Astrocyte (in vitro differentiated cells and primary cell): Measurements from ENCODE around the gene PTRH1. TPM values are rescaled to one million over a fixed set of nuclear protein-coding genes. Genes with fewer than 3 reads are reported as not detected.
A peak's percentile ranks its signal among the peaks of the same experiment; 100 is the strongest.

Source experiments
- DNase-seq: peaks from one replicate; pipeline ENCODE4 v3.0.0-alpha.2; 2010; ENCODE audit warnings: low read depth
- FAIRE-seq: peaks from 2 replicates; lab custom pipeline; 2011; peaks lifted over from hg19 to GRCh38; lab: Jason Lieb, UNC
- H2AFZ ChIP-seq: 2 replicates; pipeline ENCODE4 v1.6.0; 2012; ENCODE audit warnings: low read depth, low read length, inconsistent platforms
- H3K27ac ChIP-seq: 2 replicates; pipeline ENCODE4 v1.5.1; 2011; ENCODE audit warnings: low read depth, low read length, inconsistent platforms
- H3K27me3 ChIP-seq: 2 replicates; pipeline ENCODE4 v1.6.0; 2011; ENCODE audit warnings: low read length, inconsistent platforms; ENCODE audit not compliant: insufficient read depth
- H3K36me3 ChIP-seq: 2 replicates; pipeline ENCODE4 v1.5.1; 2011; ENCODE audit warnings: low read length, inconsistent platforms; ENCODE audit not compliant: insufficient read depth
- H3K4me1 ChIP-seq: 2 replicates; pipeline ENCODE4 v1.5.1; 2011; ENCODE audit warnings: low read length, inconsistent platforms; ENCODE audit not compliant: insufficient read depth
- H3K4me2 ChIP-seq: 2 replicates; pipeline ENCODE4 v1.6.0; 2012; ENCODE audit warnings: low read length, inconsistent platforms
- H3K4me3 ChIP-seq: 2 replicates; pipeline ENCODE4 v1.5.1; 2011; ENCODE audit warnings: low read depth, mild to moderate bottlenecking, low read length, inconsistent platforms; ENCODE audit not compliant: insufficient read depth
- H3K79me2 ChIP-seq: 2 replicates; pipeline ENCODE4 v1.6.0; 2012; ENCODE audit warnings: mild to moderate bottlenecking, low read length, inconsistent platforms; ENCODE audit not compliant: insufficient read depth
- H3K9ac ChIP-seq: 2 replicates; pipeline ENCODE4 v1.6.0; 2012; ENCODE audit warnings: mild to moderate bottlenecking, low read length, inconsistent platforms
- H3K9me3 ChIP-seq: 2 replicates; pipeline ENCODE4 v1.5.1; 2012; ENCODE audit warnings: low read depth, mild to moderate bottlenecking, low read length, inconsistent platforms; ENCODE audit not compliant: insufficient read depth
- H4K20me1 ChIP-seq: 2 replicates; pipeline ENCODE4 v1.6.0; 2012; ENCODE audit warnings: low read length, inconsistent platforms; ENCODE audit not compliant: insufficient read depth
- H3K27ac Mint-ChIP-seq: one replicate; pipeline ENCODE4 v1.8.0; 2021; ENCODE audit warnings: mild to moderate bottlenecking, mixed read lengths; ENCODE audit not compliant: unreplicated experiment
- H3K27me3 Mint-ChIP-seq: one replicate; pipeline ENCODE4 v1.8.0; 2021; ENCODE audit warnings: low read depth, mixed read lengths; ENCODE audit not compliant: unreplicated experiment
- H3K36me3 Mint-ChIP-seq: one replicate; pipeline ENCODE4 v1.8.0; 2021; ENCODE audit warnings: low read depth, mixed read lengths; ENCODE audit not compliant: unreplicated experiment
- H3K4me1 Mint-ChIP-seq: one replicate; pipeline ENCODE4 v1.8.0; 2021; ENCODE audit warnings: low read depth, mixed read lengths; ENCODE audit not compliant: unreplicated experiment
- H3K4me3 Mint-ChIP-seq: one replicate; pipeline ENCODE4 v1.8.0; 2021; ENCODE audit warnings: mild to moderate bottlenecking, moderate library complexity, mixed read lengths; ENCODE audit not compliant: unreplicated experiment
- H3K9me3 Mint-ChIP-seq: one replicate; pipeline ENCODE4 v1.8.0; 2021; ENCODE audit warnings: mild to moderate bottlenecking, mixed read lengths; ENCODE audit not compliant: unreplicated experiment
- CTCF ChIP-seq: IDR thresholded peaks from 2 replicates; pipeline ENCODE4 v1.5.1; 2011; ENCODE audit warnings: low read depth, mild to moderate bottlenecking, inconsistent platforms, low read length, moderate library complexity; ENCODE audit not compliant: insufficient read depth
- EZH2 ChIP-seq: IDR thresholded peaks from 2 replicates; pipeline ENCODE4 v1.6.1; 2012; ENCODE audit warnings: mild to moderate bottlenecking, low read length, inconsistent platforms; ENCODE audit not compliant: insufficient read depth
- total RNA-seq: library from RNA; stranded (reverse); gene quantifications from 2 replicates; pipeline ENCODE4 v1.2.1, GENCODE V29; 2021

The PTRH1 gene
- total RNA-seq, 1 donor from 2014 or later: 9.9 TPM

GRCh38 chr9:127712867-127713266 lies 2.6 kb downstream of the PTRH1 start:
- H3K9me3 Mint-ChIP-seq: no peaks in the 10 kb centered on the region
- Histone ChIP-seq H3K4me1 (peaks cover 12% of the 10 kb centered on the region), H3K27ac (no peak overlapping the region), H3K9me3 (no peaks in the 10 kb centered on the region), H4K20me1 (peaks cover 40% of the 10 kb centered on the region), H3K4me3 (no peak overlapping the region), H3K79me2 (peaks cover 9% of the 10 kb centered on the region), H2AFZ (no peak overlapping the region), H3K27me3 (no peaks in the 10 kb centered on the region), H3K4me2 (no peak overlapping the region), H3K9ac (no peak overlapping the region), H3K36me3 (no peaks in the 10 kb centered on the region)
- no peak for TF ChIP-seq CTCF
- TF ChIP-seq EZH2: no peak
- peaks cover 2% of the 10 kb centered on the region for H3K4me1 Mint-ChIP-seq
- no peak overlapping the region for H3K27ac Mint-ChIP-seq
- DNase-seq: no peak
- H3K27me3 Mint-ChIP-seq: peaks cover 4% of the 10 kb centered on the region
- peak overlapping the region; percentile 34 for H3K4me3 Mint-ChIP-seq
- peaks cover 12% of the 10 kb centered on the region for H3K36me3 Mint-ChIP-seq
- FAIRE-seq: no peak

DNA sequence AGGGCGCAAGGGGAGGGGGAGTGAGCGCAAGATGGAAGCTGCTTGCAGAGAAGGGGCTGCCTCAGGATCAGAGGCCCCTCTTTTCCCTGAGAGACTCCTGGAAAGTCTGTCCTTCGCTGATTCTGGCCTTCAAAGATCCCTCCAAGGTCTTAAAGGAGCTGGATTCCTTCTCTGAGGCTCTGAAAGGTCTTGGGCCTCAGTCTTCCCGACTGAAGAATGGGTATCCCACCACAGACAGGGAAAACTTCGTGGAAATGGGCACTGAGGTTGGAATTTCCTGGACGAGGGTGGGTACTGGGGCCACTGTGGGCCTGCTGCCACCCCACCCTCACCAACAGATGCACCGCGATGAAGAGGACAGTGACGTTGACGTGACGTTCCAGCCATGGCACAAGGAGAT lies 3.1 kb downstream of the PTRH1 start:
- H3K27ac ChIP-seq: no peak overlapping the region
- no peaks in the 10 kb centered on the region for H3K9me3 Mint-ChIP-seq
- H3K4me3 Mint-ChIP-seq: peak overlapping the region; percentile 34
- peaks cover 9% of the 10 kb centered on the region for H3K79me2 ChIP-seq
- H3K27me3 ChIP-seq: no peaks in the 10 kb centered on the region
- no peak for DNase-seq
- peaks cover 2% of the 10 kb centered on the region for H3K4me1 Mint-ChIP-seq
- no peak overlapping the region for H3K9ac ChIP-seq
- no peak overlapping the region for H3K4me2 ChIP-seq
- H3K27me3 Mint-ChIP-seq: peaks cover 4% of the 10 kb centered on the region
- peaks cover 12% of the 10 kb centered on the region for H3K4me1 ChIP-seq
- no peaks in the 10 kb centered on the region for H3K9me3 ChIP-seq
- TF ChIP-seq CTCF (no peak), EZH2 (no peak)
- no peak overlapping the region for H3K4me3 ChIP-seq
- FAIRE-seq: no peak
- H4K20me1 ChIP-seq: peaks cover 40% of the 10 kb centered on the region
- H2AFZ ChIP-seq: no peak overlapping the region
- peaks cover 12% of the 10 kb centered on the region for H3K36me3 Mint-ChIP-seq
- H3K36me3 ChIP-seq: no peaks in the 10 kb centered on the region
- H3K27ac Mint-ChIP-seq: no peak overlapping the region

DNA sequence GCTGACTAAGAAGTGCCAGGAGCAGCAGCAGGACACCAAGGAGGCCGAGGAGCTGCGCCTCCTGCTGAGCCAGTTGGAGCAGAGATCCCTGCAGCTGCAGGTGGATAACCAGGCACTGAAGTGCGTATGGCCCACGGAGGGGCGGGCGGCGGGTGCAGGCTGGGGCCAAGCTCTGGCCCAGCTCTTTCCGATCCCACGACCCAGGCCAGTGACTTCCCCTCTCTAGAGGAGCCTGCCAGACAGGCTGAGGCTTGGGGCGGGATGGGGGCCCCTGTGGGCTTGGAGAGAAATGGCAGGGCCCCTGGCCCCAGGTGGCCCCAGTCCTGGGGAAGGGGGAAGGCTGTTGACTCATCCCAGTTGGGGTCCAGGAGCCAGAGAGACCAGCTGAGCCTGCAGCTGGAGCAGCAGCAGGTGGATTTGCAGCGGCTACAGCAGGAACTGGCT lies 3.6 kb downstream of the PTRH1 start:
- H3K27me3 Mint-ChIP-seq: peaks cover 4% of the 10 kb centered on the region
- Histone ChIP-seq H3K79me2 (peaks cover 9% of the 10 kb centered on the region), H3K4me2 (no peak overlapping the region), H3K36me3 (no peaks in the 10 kb centered on the region), H4K20me1 (peaks cover 40% of the 10 kb centered on the region), H3K9me3 (no peaks in the 10 kb centered on the region), H3K9ac (no peak overlapping the region), H3K4me3 (no peak overlapping the region), H3K27ac (no peak overlapping the region), H3K27me3 (no peaks in the 10 kb centered on the region), H3K4me1 (peaks cover 12% of the 10 kb centered on the region), H2AFZ (no peak overlapping the region)
- no peak for TF ChIP-seq EZH2
- TF ChIP-seq CTCF: no peak
- DNase-seq (no peak), FAIRE-seq (no peak)
- no peak overlapping the region for H3K4me3 Mint-ChIP-seq
- H3K36me3 Mint-ChIP-seq: peaks cover 12% of the 10 kb centered on the region
- no peak overlapping the region for H3K27ac Mint-ChIP-seq
- no peaks in the 10 kb centered on the region for H3K9me3 Mint-ChIP-seq
- peaks cover 2% of the 10 kb centered on the region for H3K4me1 Mint-ChIP-seq
